Measurements from ENCODE around the gene NSUN7. TPM values are rescaled to one million over a fixed set of nuclear protein-coding genes. Genes with fewer than 3 reads are reported as not detected.

The NSUN7 gene
- polyA plus RNA-seq, 1 experiment, result 0.18 TPM

DNA sequence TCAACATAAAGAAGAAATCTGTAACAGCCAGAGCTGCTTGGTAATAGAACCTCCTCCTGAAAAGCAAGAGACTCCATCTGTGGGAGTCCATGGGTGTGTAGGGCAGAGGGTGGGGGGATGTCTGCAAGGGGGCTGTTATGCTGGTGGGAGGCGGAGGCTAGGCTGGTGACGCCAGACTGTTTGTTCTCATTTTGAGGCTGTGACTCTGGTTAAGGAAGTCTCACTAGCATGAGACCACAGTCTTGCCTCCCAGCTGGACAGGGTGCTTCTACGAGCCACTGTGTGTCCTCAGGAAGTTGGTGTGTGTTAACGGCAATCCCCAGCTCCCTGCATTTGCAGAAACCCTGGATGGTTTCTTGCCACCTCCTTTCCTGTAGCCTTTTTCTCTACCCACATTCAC is 79.8 kb downstream of the NSUN7 start:
- ChIA-PET CTCF (interaction anchor here (0.8 to 4.0 kb wide), 2 partner anchors 12 to 46 kb away, joined by 3 to 30 read pairs; no protein-coding TSS in a partner anchor), POLR2A (no interaction called here)
- Histone ChIP-seq H3K36me3 (ENCODE audit: control insufficient read depth, insufficient read depth, low read length) (peaks cover 16% of the 10 kb centered on the region), H3K27me3 (ENCODE audit: control insufficient read depth, insufficient read depth, low read length) (no peaks in the 10 kb centered on the region), H3K4me3 (ENCODE audit: low read depth, low read length) (no peak overlapping the region)
- TF ChIP-seq, protein P1, sequence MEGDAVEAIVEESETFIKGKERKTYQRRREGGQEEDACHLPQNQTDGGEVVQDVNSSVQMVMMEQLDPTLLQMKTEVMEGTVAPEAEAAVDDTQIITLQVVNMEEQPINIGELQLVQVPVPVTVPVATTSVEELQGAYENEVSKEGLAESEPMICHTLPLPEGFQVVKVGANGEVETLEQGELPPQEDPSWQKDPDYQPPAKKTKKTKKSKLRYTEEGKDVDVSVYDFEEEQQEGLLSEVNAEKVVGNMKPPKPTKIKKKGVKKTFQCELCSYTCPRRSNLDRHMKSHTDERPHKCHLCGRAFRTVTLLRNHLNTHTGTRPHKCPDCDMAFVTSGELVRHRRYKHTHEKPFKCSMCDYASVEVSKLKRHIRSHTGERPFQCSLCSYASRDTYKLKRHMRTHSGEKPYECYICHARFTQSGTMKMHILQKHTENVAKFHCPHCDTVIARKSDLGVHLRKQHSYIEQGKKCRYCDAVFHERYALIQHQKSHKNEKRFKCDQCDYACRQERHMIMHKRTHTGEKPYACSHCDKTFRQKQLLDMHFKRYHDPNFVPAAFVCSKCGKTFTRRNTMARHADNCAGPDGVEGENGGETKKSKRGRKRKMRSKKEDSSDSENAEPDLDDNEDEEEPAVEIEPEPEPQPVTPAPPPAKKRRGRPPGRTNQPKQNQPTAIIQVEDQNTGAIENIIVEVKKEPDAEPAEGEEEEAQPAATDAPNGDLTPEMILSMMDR (IDR thresholded peaks at IDR 0.05; ENCODE audit: insufficient read depth, low read depth, low read length), result no peak
- DNase-seq (ENCODE audit: low read depth), result no peak

DNA sequence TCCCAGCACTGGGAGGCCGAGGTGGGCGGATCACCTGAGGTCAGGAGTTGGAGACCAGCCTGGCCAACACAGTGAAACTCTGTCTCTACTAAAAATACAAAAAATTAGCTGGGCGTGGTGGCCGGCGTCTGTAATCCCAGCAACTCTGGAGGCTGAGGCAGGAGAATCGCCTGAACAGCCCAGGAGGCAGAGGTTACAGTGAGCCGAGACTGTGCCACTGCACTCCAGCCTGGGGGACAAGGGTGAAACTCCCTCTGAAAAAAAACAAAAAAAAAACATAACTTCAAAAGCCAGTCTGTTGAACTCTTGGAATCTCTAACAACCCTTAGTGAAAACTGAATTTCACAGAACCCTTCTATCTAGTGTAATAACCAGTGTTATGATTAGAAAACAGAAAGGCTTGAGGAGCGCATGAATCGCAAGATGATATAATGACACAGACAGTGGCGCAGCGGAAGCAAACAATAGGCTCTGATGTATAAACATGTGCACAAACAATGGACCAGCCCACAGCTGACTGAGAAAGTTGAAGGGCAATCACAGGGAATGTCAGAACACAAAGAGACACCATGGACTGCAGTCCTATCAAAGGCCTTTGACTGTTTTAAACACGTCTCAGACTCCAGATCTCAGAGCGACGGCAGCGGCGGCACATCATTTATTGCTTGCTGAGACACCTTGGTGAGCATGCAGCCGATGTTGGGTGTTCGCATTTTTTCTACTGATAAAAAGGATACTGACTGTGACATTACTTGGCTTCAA is 81.6 kb downstream of the NSUN7 start:
- H3K27me3 ChIP-seq (ENCODE audit: control insufficient read depth, insufficient read depth, low read length), result no peaks in the 10 kb centered on the region
- no peak for DNase-seq (ENCODE audit: low read depth)
- H3K4me3 ChIP-seq (ENCODE audit: low read depth, low read length), result no peak overlapping the region
- ChIA-PET CTCF (interaction anchor here (0.6 to 4.0 kb wide), 2 partner anchors 10 to 47 kb away, joined by 3 to 30 read pairs; no protein-coding TSS in a partner anchor), POLR2A (no interaction called here)
- peaks cover 11% of the 10 kb centered on the region for H3K36me3 ChIP-seq (ENCODE audit: control insufficient read depth, insufficient read depth, low read length)
- TF ChIP-seq, protein P1 (IDR thresholded peaks at IDR 0.05; ENCODE audit: insufficient read depth, low read depth, low read length), result no peak

DNA sequence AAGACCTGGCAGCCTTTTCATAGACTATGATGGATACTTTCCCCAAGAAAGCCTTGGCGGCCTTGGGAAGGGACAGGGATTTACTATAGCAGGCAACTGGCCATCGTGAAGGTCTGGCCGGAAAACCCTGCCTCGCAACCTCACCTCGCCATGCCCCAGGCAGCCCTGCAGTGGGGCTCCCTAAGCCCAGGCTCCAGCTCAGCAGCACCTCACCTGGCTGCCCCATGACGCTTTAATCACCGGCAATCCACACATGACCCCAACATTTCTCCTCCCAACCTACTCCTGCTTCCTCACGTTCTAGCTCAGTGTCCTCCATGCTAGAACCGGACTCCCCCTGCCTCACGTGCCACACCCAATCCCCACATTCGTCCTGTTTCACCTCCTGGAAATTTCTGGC is 82.4 kb downstream of the NSUN7 start:
- DNase-seq (ENCODE audit: low read depth), result no peak
- Histone ChIP-seq H3K4me3 (ENCODE audit: low read depth, low read length) (no peak overlapping the region), H3K27me3 (ENCODE audit: control insufficient read depth, insufficient read depth, low read length) (no peaks in the 10 kb centered on the region), H3K36me3 (ENCODE audit: control insufficient read depth, insufficient read depth, low read length) (peaks cover 11% of the 10 kb centered on the region)
- ChIA-PET CTCF (interaction anchor here (1.3 to 4.0 kb wide), 2 partner anchors 9 to 14 kb away, joined by 3 to 30 read pairs; no protein-coding TSS in a partner anchor), POLR2A (no interaction called here)
- TF ChIP-seq, protein P1 (IDR thresholded peaks at IDR 0.05; ENCODE audit: insufficient read depth, low read depth, low read length), result no peak

DNA sequence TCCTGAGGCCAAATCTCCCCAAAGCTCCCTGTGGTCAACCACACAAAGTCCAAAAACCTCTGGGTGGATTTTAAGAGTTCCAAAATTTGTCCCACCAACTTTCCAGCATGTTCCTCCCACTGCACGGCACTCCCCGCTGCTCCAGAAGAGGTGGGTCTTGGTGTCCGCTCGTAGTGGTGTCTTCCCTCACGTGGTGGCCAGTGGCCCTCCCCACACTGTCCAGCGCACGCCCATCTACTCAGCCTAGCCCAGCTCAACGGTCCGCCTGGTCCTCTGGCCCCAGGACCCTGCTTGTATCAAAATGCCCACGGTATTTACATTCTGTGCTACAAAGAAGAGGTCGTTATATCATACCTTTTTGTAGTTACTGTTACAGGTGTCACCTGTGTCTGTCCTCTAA is 83.5 kb downstream of the NSUN7 start:
- peaks cover 11% of the 10 kb centered on the region for H3K36me3 ChIP-seq (ENCODE audit: control insufficient read depth, insufficient read depth, low read length)
- H3K4me3 ChIP-seq (ENCODE audit: low read depth, low read length), result no peak overlapping the region
- no peaks in the 10 kb centered on the region for H3K27me3 ChIP-seq (ENCODE audit: control insufficient read depth, insufficient read depth, low read length)
- TF ChIP-seq, protein P1 (IDR thresholded peaks at IDR 0.05; ENCODE audit: insufficient read depth, low read depth, low read length), result no peak
- ChIA-PET CTCF (interaction anchor here (1.3 to 4.0 kb wide), 2 partner anchors 8 to 13 kb away, joined by 3 to 30 read pairs; no protein-coding TSS in a partner anchor), POLR2A (no interaction called here)
- DNase-seq (ENCODE audit: low read depth), result no peak

DNA sequence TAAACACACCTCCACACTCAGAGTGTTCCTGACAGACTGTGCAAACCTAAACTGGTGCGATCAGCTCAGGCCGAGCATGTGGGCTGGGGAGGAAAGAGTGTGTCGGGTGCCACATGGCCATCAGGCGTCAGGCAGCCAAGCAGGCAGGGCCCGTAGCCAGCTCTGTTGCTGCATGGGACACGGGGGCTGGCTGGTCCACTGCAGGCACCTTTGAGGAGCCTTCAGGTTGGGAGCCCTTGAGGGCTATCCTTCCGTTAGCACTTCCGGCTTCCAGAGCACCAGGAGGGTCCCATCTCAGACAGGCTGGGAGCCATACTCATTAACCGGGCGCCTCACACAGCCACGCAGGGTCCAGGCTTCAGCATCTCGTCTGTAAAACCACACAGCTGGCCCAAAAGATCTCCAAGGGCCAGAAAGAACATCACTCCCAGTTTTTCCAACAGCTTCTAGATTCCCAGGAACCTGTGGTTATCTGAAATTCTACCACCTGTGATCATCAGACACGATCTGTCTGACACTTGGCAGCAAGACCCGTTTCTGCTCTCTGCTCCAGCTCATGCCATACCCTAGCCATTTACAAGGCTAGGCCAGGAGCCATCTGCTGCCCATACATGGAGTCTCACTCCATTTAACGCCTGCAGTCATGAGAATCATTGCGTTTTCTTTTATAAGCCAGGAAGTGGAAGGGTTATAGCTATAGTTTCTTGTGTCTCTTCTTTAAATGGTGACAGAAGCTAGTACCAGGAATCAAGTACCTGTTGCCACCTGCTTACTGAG is 87.5 kb downstream of the NSUN7 start:
- no peak overlapping the region for H3K4me3 ChIP-seq (ENCODE audit: low read depth, low read length)
- TF ChIP-seq, protein P1 (IDR thresholded peaks at IDR 0.05; ENCODE audit: insufficient read depth, low read depth, low read length), result no peak
- peaks cover 3% of the 10 kb centered on the region for H3K36me3 ChIP-seq (ENCODE audit: control insufficient read depth, insufficient read depth, low read length)
- ChIA-PET POLR2A (no interaction called here), CTCF (interaction anchor here (1.0 kb wide), 2 partner anchors 12 to 87 kb away, joined by 3 to 4 read pairs; no protein-coding TSS in a partner anchor)
- DNase-seq (ENCODE audit: low read depth), result no peak
- no peaks in the 10 kb centered on the region for H3K27me3 ChIP-seq (ENCODE audit: control insufficient read depth, insufficient read depth, low read length)

All from BJ (cell line).